GM12875 (cell line): ENCODE results near the gene ANAPC4.

Source experiments
- H3K4me3 ChIP-seq: one replicate; pipeline ENCODE4 v1.5.1; 2011; ENCODE audit warnings: low read depth, low read length, control low read depth
- CTCF ChIP-seq: IDR thresholded peaks from 2 replicates; pipeline ENCODE4 v1.5.1; 2011; ENCODE audit warnings: low read depth, mild to moderate bottlenecking, control low read depth, inconsistent platforms, low read length, moderate library complexity, borderline replicate concordance; ENCODE audit not compliant: insufficient read depth

Gene ANAPC4

GRCh38 chr4:25403699-25404098 lies 26.6 kb downstream of the ANAPC4 start:
- no peak overlapping the region for H3K4me3 ChIP-seq
- TF ChIP-seq CTCF = no peak

GRCh38 chr4:25405453-25405852 lies 28.4 kb downstream of the ANAPC4 start:
- no peak for TF ChIP-seq CTCF

GRCh38 chr4:25406081-25406692 lies 29.1 kb downstream of the ANAPC4 start:
- H3K4me3 ChIP-seq = no peak overlapping the region
- TF ChIP-seq CTCF = no peak

More at GRCh38 chr4:25405453-25405852, 28.4 kb downstream of the ANAPC4 start:
- no peak overlapping the region for H3K4me3 ChIP-seq

- H3K4me3 ChIP-seq = no peak overlapping the region
- TF ChIP-seq CTCF = no peak
Measured at GRCh38 chr4:25410820-25411529, 33.9 kb downstream of the ANAPC4 start.

- TF ChIP-seq CTCF = no peak
- H3K4me3 ChIP-seq = no peak overlapping the region
Measured at GRCh38 chr4:25413261-25413660, 36.2 kb downstream of the ANAPC4 start.

GRCh38 chr4:25417014-25417413 lies 40.0 kb downstream of the ANAPC4 start:
- no peak for TF ChIP-seq CTCF
- H3K4me3 ChIP-seq = no peak overlapping the region

- TF ChIP-seq CTCF = no peak
Measured at GRCh38 chr4:25420931-25421330, 43.9 kb downstream of the ANAPC4 start.

More at GRCh38 chr4:25420931-25421330, 43.9 kb downstream of the ANAPC4 start:
- no peak overlapping the region for H3K4me3 ChIP-seq
